ENCODE measurements around the gene SLTM. TPM values are rescaled to one million over a fixed set of nuclear protein-coding genes. Genes with fewer than 3 reads are reported as not detected.

Gene SLTM
- total RNA-seq, 2 experiments from 2014 or later = 103 to 129 TPM

GRCh38 chr15:58924327-58924726 is 9.2 kb downstream of the SLTM start:
- CTCF ChIA-PET (ENCODE audit: unreplicated experiment) = no interaction called here
- BruUV-seq (replicated peaks) = no TSS peak

GRCh38 chr15:58923696-58924300 is 9.7 kb downstream of the SLTM start:
- H3K79me2 ChIP-seq (ENCODE audit: insufficient read depth, low read depth, low read length) = peaks cover 83% of the 10 kb centered on the region
- peaks cover 29% of the 10 kb centered on the region for H3K4me1 ChIP-seq (ENCODE audit: insufficient read depth, low read length, poor library complexity, severe bottlenecking)
- H3K4me2 ChIP-seq (ENCODE audit: low read length) = peak overlapping the region; percentile 61; the same call in 1 of the 2 replicates
- intact Hi-C loops (cut with micrococcal nuclease; ENCODE audit: unreplicated experiment) = no loop called here
- BruUV-seq (replicated peaks) = no TSS peak
- TF ChIP-seq EZH2phosphoT487 (IDR thresholded peaks at IDR 0.05; ENCODE audit: borderline replicate concordance, low read depth, low read length) (no peak), CTCF (conservative IDR thresholded peaks at IDR 0.05; ENCODE audit: low read length) (no peak)
- no peaks in the 10 kb centered on the region for H3K9me3 ChIP-seq (ENCODE audit: low read length)
- H3K36me3 ChIP-seq (ENCODE audit: insufficient read depth, low read length) = peaks cover 85% of the 10 kb centered on the region
- no peak for DNase-seq (ENCODE audit: low spot score)
- no peak overlapping the region for H2AFZ ChIP-seq (ENCODE audit: low read length)
- H3K4me3 ChIP-seq (ENCODE audit: low read depth, low read length, poor library complexity, severe bottlenecking) = no peak overlapping the region
- POLR2A ChIA-PET = interaction anchor here (0.6 kb wide), 2 partner anchors 21 to 202 kb away, joined by 3 to 6 read pairs; no protein-coding TSS in a partner anchor
- H4K20me1 ChIP-seq (ENCODE audit: insufficient read depth, low read length) = peaks cover 9% of the 10 kb centered on the region; the same call in 1 of the 2 replicates
- CTCF ChIA-PET (ENCODE audit: unreplicated experiment) = no interaction called here
- no peaks in the 10 kb centered on the region for H3K9me2 ChIP-seq (ENCODE audit: insufficient read depth, low read length)
- H3K27ac ChIP-seq (ENCODE audit: low read depth, low read length, poor library complexity, severe bottlenecking) = peak overlapping the region; percentile 44

More at GRCh38 chr15:58924327-58924726, 9.2 kb downstream of the SLTM start:
- no peaks in the 10 kb centered on the region for H3K9me3 ChIP-seq (ENCODE audit: low read length)
- no peak for TF ChIP-seq CTCF (conservative IDR thresholded peaks at IDR 0.05; ENCODE audit: low read length)
- TF ChIP-seq EZH2phosphoT487 (IDR thresholded peaks at IDR 0.05; ENCODE audit: borderline replicate concordance, low read depth, low read length) = no peak
- peak overlapping the region; percentile 44 for H3K27ac ChIP-seq (ENCODE audit: low read depth, low read length, poor library complexity, severe bottlenecking)
- peaks cover 9% of the 10 kb centered on the region; the same call in 1 of the 2 replicates for H4K20me1 ChIP-seq (ENCODE audit: insufficient read depth, low read length)
- POLR2A ChIA-PET = interaction anchor here (0.6 kb wide), 4 partner anchors 22 to 742 kb away, joined by 3 to 6 read pairs (median 3); no protein-coding TSS in a partner anchor
- H3K9me2 ChIP-seq (ENCODE audit: insufficient read depth, low read length) = no peaks in the 10 kb centered on the region
- DNase-seq (ENCODE audit: low spot score) = no peak
- peaks cover 89% of the 10 kb centered on the region for H3K36me3 ChIP-seq (ENCODE audit: insufficient read depth, low read length)
- H3K79me2 ChIP-seq (ENCODE audit: insufficient read depth, low read depth, low read length) = peaks cover 83% of the 10 kb centered on the region
- no peak overlapping the region for H2AFZ ChIP-seq (ENCODE audit: low read length)
- intact Hi-C loops (cut with micrococcal nuclease; ENCODE audit: unreplicated experiment) = no loop called here
- H3K4me2 ChIP-seq (ENCODE audit: low read length) = peak overlapping the region; percentile 61
- peak overlapping the region; percentile 17 for H3K4me3 ChIP-seq (ENCODE audit: low read depth, low read length, poor library complexity, severe bottlenecking)
- peaks cover 29% of the 10 kb centered on the region for H3K4me1 ChIP-seq (ENCODE audit: insufficient read depth, low read length, poor library complexity, severe bottlenecking)

GRCh38 chr15:58923284-58923683 is 10.2 kb downstream of the SLTM start:
- POLR2A ChIA-PET = interaction anchor here (0.6 kb wide), 1 partner anchor 390 kb away, joined by 3 read pairs; no protein-coding TSS in a partner anchor
- Histone ChIP-seq H3K27ac (ENCODE audit: low read depth, low read length, poor library complexity, severe bottlenecking) (no peak overlapping the region), H3K4me2 (ENCODE audit: low read length) (no peak overlapping the region), H3K4me3 (ENCODE audit: low read depth, low read length, poor library complexity, severe bottlenecking) (no peak overlapping the region), H3K9me3 (ENCODE audit: low read length) (no peaks in the 10 kb centered on the region), H3K9me2 (ENCODE audit: insufficient read depth, low read length) (no peaks in the 10 kb centered on the region), H4K20me1 (ENCODE audit: insufficient read depth, low read length) (peaks cover 9% of the 10 kb centered on the region; the same call in 1 of the 2 replicates), H3K79me2 (ENCODE audit: insufficient read depth, low read depth, low read length) (peaks cover 83% of the 10 kb centered on the region), H3K4me1 (ENCODE audit: insufficient read depth, low read length, poor library complexity, severe bottlenecking) (peaks cover 29% of the 10 kb centered on the region), H3K36me3 (ENCODE audit: insufficient read depth, low read length) (peaks cover 80% of the 10 kb centered on the region), H2AFZ (ENCODE audit: low read length) (no peak overlapping the region)
- no peak for TF ChIP-seq EZH2phosphoT487 (IDR thresholded peaks at IDR 0.05; ENCODE audit: borderline replicate concordance, low read depth, low read length)
- DNase-seq (ENCODE audit: low spot score) = no peak
- BruUV-seq (replicated peaks) = no TSS peak
- CTCF ChIA-PET (ENCODE audit: unreplicated experiment) = no interaction called here
- intact Hi-C loops (cut with micrococcal nuclease; ENCODE audit: unreplicated experiment) = no loop called here
